Measurements from ENCODE around the gene TCERG1L.

- TF ChIP-seq EZH2phosphoT487 (conservative IDR thresholded peaks at IDR 0.05; ENCODE audit: low read length) (no peak), CTCF (IDR thresholded peaks at IDR 0.05; ENCODE audit: insufficient read depth, low read length, poor library complexity, severe bottlenecking) (no peak)
These were observed 109.6 kb downstream of the TCERG1L start for GRCh38 chr10:131201741-131202515.

Measured in SU-DHL-6 (cell line).